ENCODE measurements around the gene FGFRL1.

FGFRL1 gene

DNA sequence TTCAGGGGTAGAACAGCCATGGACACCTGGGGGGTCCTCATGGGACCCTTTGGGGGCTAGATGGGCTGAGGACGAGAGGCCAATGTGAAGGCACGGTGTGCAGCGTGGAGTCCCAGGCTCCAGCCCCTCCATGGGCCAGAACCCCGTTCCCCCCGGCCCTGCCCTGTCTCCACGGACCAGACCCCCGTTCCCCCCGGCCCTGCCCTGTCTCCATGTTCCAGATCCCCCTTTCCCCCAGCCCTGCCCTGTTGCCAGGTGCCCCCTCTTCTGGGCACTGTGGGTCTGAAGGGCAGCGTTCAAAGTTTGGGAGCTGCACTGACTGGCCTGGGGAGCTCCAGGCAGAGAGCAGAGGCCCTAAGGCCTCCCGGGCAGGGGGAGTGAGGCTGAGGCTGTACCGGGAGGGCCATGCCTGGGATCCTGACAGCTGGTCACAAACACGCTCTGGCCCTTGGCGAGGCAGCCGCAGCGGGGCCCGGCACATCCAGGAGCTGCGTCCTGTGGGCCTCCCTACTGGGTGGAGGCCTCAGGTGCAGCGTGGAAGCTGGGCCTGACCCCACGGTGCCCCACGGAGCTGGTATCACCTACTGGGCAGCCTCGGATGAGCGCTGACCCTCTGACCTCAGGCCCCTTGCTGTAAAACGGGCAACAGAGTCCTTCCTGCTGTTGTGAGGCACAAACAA is 46.9 kb upstream of the FGFRL1 start:
- no peaks in the 10 kb centered on the region for H3K27me3 ChIP-seq (ENCODE audit: low read depth, low read length)
- H3K4me2 ChIP-seq (ENCODE audit: low read length): no peak overlapping the region
- H3K36me3 ChIP-seq (replicated peaks; ENCODE audit: low read depth, low read length): no peaks in the 10 kb centered on the region
- no peak overlapping the region for H3K4me3 ChIP-seq (ENCODE audit: low read length)
- H3K9me3 ChIP-seq (ENCODE audit: insufficient read depth, low read length): no peaks in the 10 kb centered on the region
- no peaks in the 10 kb centered on the region for H4K20me1 ChIP-seq (ENCODE audit: insufficient read depth, low read length)
- H3K9ac ChIP-seq (ENCODE audit: low read length): no peak overlapping the region
- TF ChIP-seq, protein P1, sequence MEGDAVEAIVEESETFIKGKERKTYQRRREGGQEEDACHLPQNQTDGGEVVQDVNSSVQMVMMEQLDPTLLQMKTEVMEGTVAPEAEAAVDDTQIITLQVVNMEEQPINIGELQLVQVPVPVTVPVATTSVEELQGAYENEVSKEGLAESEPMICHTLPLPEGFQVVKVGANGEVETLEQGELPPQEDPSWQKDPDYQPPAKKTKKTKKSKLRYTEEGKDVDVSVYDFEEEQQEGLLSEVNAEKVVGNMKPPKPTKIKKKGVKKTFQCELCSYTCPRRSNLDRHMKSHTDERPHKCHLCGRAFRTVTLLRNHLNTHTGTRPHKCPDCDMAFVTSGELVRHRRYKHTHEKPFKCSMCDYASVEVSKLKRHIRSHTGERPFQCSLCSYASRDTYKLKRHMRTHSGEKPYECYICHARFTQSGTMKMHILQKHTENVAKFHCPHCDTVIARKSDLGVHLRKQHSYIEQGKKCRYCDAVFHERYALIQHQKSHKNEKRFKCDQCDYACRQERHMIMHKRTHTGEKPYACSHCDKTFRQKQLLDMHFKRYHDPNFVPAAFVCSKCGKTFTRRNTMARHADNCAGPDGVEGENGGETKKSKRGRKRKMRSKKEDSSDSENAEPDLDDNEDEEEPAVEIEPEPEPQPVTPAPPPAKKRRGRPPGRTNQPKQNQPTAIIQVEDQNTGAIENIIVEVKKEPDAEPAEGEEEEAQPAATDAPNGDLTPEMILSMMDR (IDR thresholded peaks at IDR 0.05; ENCODE audit: low read depth, low read length): no peak
- no peak for TF ChIP-seq EZH2phosphoT487 (IDR thresholded peaks at IDR 0.05; ENCODE audit: low read depth)
- no peak overlapping the region for H3K27ac ChIP-seq (ENCODE audit: low read length)
- H3K4me1 ChIP-seq (ENCODE audit: low read length): no peaks in the 10 kb centered on the region
- H3K79me2 ChIP-seq (ENCODE audit: low read length): no peaks in the 10 kb centered on the region
- no peak overlapping the region for H2AFZ ChIP-seq (ENCODE audit: low read depth, low read length)

DNA sequence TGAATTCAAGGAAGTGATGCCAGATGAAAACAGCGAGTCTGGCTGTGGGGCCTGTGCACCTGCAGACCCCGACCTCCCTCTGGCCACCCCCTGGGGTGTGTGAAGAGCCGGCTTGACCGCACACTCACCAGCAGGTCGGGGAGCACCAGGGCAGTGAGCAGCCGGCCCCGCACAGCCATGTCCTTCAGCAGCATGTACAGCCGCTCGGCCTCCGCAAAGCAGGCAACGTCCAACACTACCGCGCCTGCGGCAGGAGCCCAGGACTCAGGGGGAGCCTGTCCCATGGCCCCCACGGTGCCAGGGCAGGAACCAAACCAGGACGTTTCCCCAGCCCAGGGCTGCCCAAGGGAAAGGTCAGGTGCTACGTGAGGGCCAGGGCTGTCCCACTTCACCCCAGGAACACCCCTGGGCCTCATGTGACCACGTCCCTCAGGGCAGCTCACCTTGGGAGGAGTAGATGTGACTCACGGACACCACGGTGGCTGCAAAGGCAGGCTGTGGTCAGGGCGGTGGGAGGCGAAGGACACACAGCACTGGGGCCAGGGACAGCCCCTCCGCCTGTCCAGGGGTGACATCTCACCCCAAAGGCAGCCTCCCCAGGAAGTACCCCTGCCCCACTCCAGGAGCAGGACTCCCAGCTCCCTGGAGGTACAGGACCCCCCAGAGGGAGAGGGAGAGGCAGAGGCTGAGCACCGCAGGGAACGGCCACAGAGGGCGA is 46.2 kb upstream of the FGFRL1 start:
- no peak overlapping the region for H3K4me2 ChIP-seq (ENCODE audit: low read length)
- H3K4me3 ChIP-seq (ENCODE audit: low read length): no peak overlapping the region
- H3K27ac ChIP-seq (ENCODE audit: low read length): no peak overlapping the region
- TF ChIP-seq, protein P1 (IDR thresholded peaks at IDR 0.05; ENCODE audit: low read depth, low read length): no peak
- no peak for TF ChIP-seq EZH2phosphoT487 (IDR thresholded peaks at IDR 0.05; ENCODE audit: low read depth)
- no peaks in the 10 kb centered on the region for H3K36me3 ChIP-seq (replicated peaks; ENCODE audit: low read depth, low read length)
- no peak overlapping the region for H2AFZ ChIP-seq (ENCODE audit: low read depth, low read length)
- no peak overlapping the region for H3K9ac ChIP-seq (ENCODE audit: low read length)
- no peaks in the 10 kb centered on the region for H3K4me1 ChIP-seq (ENCODE audit: low read length)
- no peaks in the 10 kb centered on the region for H3K79me2 ChIP-seq (ENCODE audit: low read length)
- no peaks in the 10 kb centered on the region for H3K9me3 ChIP-seq (ENCODE audit: insufficient read depth, low read length)
- no peaks in the 10 kb centered on the region for H3K27me3 ChIP-seq (ENCODE audit: low read depth, low read length)
- H4K20me1 ChIP-seq (ENCODE audit: insufficient read depth, low read length): no peaks in the 10 kb centered on the region

DNA sequence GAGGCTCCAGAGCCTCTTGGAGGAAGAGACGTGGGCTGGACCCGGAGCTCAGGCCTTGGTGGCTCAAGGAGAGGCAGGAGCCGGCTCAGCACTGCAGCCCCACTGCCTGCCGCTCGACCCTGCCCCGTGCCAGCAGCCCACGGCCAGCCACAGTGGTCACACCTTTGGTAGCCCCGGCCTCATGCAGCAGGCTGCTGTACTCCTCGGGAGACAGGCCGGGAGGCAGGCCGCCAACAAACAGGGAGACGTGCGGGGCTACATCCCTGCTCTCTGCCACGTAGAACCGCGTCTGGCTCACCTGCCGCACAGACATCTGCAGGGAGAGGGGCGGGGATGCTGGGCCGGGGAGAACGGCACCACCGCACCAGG is 45.7 kb upstream of the FGFRL1 start:
- no peak overlapping the region for H3K27ac ChIP-seq (ENCODE audit: low read length)
- no peak overlapping the region for H3K9ac ChIP-seq (ENCODE audit: low read length)
- no peak overlapping the region for H2AFZ ChIP-seq (ENCODE audit: low read depth, low read length)
- no peak overlapping the region for H3K4me2 ChIP-seq (ENCODE audit: low read length)
- H3K79me2 ChIP-seq (ENCODE audit: low read length): no peaks in the 10 kb centered on the region
- H3K4me3 ChIP-seq (ENCODE audit: low read length): no peak overlapping the region
- no peaks in the 10 kb centered on the region for H3K36me3 ChIP-seq (replicated peaks; ENCODE audit: low read depth, low read length)
- no peaks in the 10 kb centered on the region for H3K4me1 ChIP-seq (ENCODE audit: low read length)
- no peaks in the 10 kb centered on the region for H3K27me3 ChIP-seq (ENCODE audit: low read depth, low read length)
- TF ChIP-seq, protein P1 (IDR thresholded peaks at IDR 0.05; ENCODE audit: low read depth, low read length): no peak
- no peak for TF ChIP-seq EZH2phosphoT487 (IDR thresholded peaks at IDR 0.05; ENCODE audit: low read depth)
- no peaks in the 10 kb centered on the region for H3K9me3 ChIP-seq (ENCODE audit: insufficient read depth, low read length)
- no peaks in the 10 kb centered on the region for H4K20me1 ChIP-seq (ENCODE audit: insufficient read depth, low read length)

DNA sequence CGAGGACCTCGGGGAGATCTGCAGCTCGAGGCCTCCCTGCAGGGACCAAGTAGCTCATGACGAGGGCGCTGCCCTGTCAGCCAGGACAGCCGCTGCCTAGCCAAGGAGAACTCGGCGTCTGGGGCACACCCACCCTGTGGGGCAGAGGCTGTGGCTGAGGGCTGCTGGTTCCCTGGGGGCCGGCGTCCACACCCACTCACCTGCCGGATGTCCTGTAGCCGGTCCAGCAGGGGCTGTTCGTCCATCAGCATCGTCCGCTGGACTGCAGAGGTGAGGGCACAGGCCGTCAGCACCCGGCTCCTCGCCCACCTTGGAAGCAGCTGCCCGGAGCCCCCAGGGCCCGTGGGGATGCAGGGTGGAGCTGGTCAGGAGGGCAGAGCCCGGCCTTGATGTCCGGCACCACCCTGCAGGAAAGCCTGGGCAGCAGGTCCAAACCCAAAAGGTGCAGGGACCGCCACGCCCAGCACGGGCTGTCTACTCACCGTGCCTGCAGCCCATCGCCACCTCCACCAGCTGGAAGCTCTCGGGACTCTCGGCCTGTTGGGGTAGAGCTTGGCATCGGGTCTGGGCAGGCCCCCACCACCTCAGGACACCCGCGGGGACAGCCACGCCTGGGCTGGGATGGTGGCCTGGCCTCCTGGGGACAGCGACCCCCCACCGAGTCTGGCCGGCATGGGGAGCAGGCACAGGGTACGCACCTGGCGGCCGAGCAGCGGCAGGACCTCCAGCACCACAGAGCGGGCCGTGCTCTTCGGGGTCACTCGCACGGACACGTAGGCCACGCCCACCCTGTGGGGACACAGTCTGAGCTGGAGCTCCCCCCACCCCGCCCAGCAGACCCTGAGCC is 44.9 kb upstream of the FGFRL1 start:
- Histone ChIP-seq H3K9ac (ENCODE audit: low read length) (no peak overlapping the region), H3K4me2 (ENCODE audit: low read length) (no peak overlapping the region), H3K36me3 (replicated peaks; ENCODE audit: low read depth, low read length) (no peaks in the 10 kb centered on the region), H4K20me1 (ENCODE audit: insufficient read depth, low read length) (no peaks in the 10 kb centered on the region), H3K4me1 (ENCODE audit: low read length) (no peaks in the 10 kb centered on the region), H3K27me3 (ENCODE audit: low read depth, low read length) (no peaks in the 10 kb centered on the region), H3K4me3 (ENCODE audit: low read length) (no peak overlapping the region), H2AFZ (ENCODE audit: low read depth, low read length) (no peak overlapping the region), H3K27ac (ENCODE audit: low read length) (no peak overlapping the region), H3K79me2 (ENCODE audit: low read length) (no peaks in the 10 kb centered on the region), H3K9me3 (ENCODE audit: insufficient read depth, low read length) (no peaks in the 10 kb centered on the region)
- TF ChIP-seq, protein P1 (IDR thresholded peaks at IDR 0.05; ENCODE audit: low read depth, low read length): no peak
- no peak for TF ChIP-seq EZH2phosphoT487 (IDR thresholded peaks at IDR 0.05; ENCODE audit: low read depth)
